Measurements from ENCODE around the gene LAMA2. TPM values are rescaled to one million over a fixed set of nuclear protein-coding genes. Genes with fewer than 3 reads are reported as not detected.

The LAMA2 gene
- total RNA-seq, 2 experiments from 2014 or later: 0.69 to 1.5 TPM

- ATAC-seq (peak; percentile 34), DNase-seq (no peak)
- H3K27me3 Mint-ChIP-seq: peaks cover 5% of the 10 kb centered on the region
- no peaks in the 10 kb centered on the region for H3K4me1 Mint-ChIP-seq (ENCODE audit: low read depth)
- no peak for TF ChIP-seq CTCF (IDR thresholded peaks at IDR 0.05)
- no peaks in the 10 kb centered on the region for H3K9me3 Mint-ChIP-seq
- ChIA-PET POLR2A (interaction anchor here (0.6 kb wide), 1 partner anchor 14 kb away, joined by 3 read pairs; no protein-coding TSS in a partner anchor), CTCF (interaction anchor here (1.2 kb wide), 1 partner anchor 71 kb away, joined by 3 read pairs; no protein-coding TSS in a partner anchor)
- H3K36me3 Mint-ChIP-seq (ENCODE audit: low read depth): no peaks in the 10 kb centered on the region
- intact Hi-C loops (cut with micrococcal nuclease): no loop called here
- H3K4me3 Mint-ChIP-seq: no peak overlapping the region
- no peak overlapping the region for H3K27ac Mint-ChIP-seq
These were observed 549.8 kb downstream of the LAMA2 start for GRCh38 chr6:129432738-129433137.

- Mint-ChIP-seq H3K4me3 (no peak overlapping the region), H3K36me3 (ENCODE audit: low read depth) (no peaks in the 10 kb centered on the region), H3K4me1 (ENCODE audit: low read depth) (no peaks in the 10 kb centered on the region), H3K27me3 (peaks cover 5% of the 10 kb centered on the region), H3K27ac (no peak overlapping the region), H3K9me3 (no peaks in the 10 kb centered on the region)
- intact Hi-C loops (cut with micrococcal nuclease): no loop called here
- CTCF ChIA-PET: no interaction called here
- TF ChIP-seq CTCF (IDR thresholded peaks at IDR 0.05): no peak
- POLR2A ChIA-PET: no interaction called here
- ATAC-seq (no peak), DNase-seq (no peak)
These were observed 551.2 kb downstream of the LAMA2 start for GRCh38 chr6:129434091-129434490.

GRCh38 chr6:129440691-129441090 lies 557.8 kb downstream of the LAMA2 start:
- peaks cover 24% of the 10 kb centered on the region for H3K4me1 Mint-ChIP-seq (ENCODE audit: low read depth)
- H3K4me3 Mint-ChIP-seq: no peak overlapping the region
- no peak overlapping the region for H3K27ac Mint-ChIP-seq
- H3K27me3 Mint-ChIP-seq: peaks cover 1% of the 10 kb centered on the region
- peaks cover 2% of the 10 kb centered on the region for H3K36me3 Mint-ChIP-seq (ENCODE audit: low read depth)
- intact Hi-C loops (cut with micrococcal nuclease): no loop called here
- ChIA-PET CTCF (interaction anchor here (0.8 to 1.5 kb wide), 3 partner anchors 12 to 70 kb away, joined by 3 to 5 read pairs (median 3); no protein-coding TSS in a partner anchor), POLR2A (no interaction called here)
- no peaks in the 10 kb centered on the region for H3K9me3 Mint-ChIP-seq
- peak; percentile 24 for ATAC-seq
- no peak for TF ChIP-seq CTCF (IDR thresholded peaks at IDR 0.05)
- DNase-seq: no peak

GRCh38 chr6:129444683-129445082 lies 561.7 kb downstream of the LAMA2 start:
- TF ChIP-seq CTCF (IDR thresholded peaks at IDR 0.05): no peak
- ChIA-PET CTCF (no interaction called here), POLR2A (no interaction called here)
- intact Hi-C loops (cut with micrococcal nuclease): no loop called here
- Mint-ChIP-seq H3K4me1 (ENCODE audit: low read depth) (peaks cover 61% of the 10 kb centered on the region), H3K9me3 (no peaks in the 10 kb centered on the region), H3K27ac (peak overlapping the region; percentile 50), H3K27me3 (no peaks in the 10 kb centered on the region), H3K36me3 (ENCODE audit: low read depth) (peaks cover 13% of the 10 kb centered on the region), H3K4me3 (no peak overlapping the region)
- ATAC-seq (peak; percentile 22), DNase-seq (peak; percentile 20)

GRCh38 chr6:129446272-129447197 lies 563.6 kb downstream of the LAMA2 start:
- TF ChIP-seq CTCF (IDR thresholded peaks at IDR 0.05): no peak
- no peak for ATAC-seq
- peaks cover 69% of the 10 kb centered on the region for H3K4me1 Mint-ChIP-seq (ENCODE audit: low read depth)
- CTCF ChIA-PET: interaction anchor here (0.9 kb wide), 2 partner anchors 20 to 55 kb away, joined by 3 read pairs; no protein-coding TSS in a partner anchor
- POLR2A ChIA-PET: interaction anchor here (0.6 to 0.7 kb wide), 3 partner anchors 9 to 14 kb away, joined by 3 to 4 read pairs (median 3); no protein-coding TSS in a partner anchor
- H3K27me3 Mint-ChIP-seq: no peaks in the 10 kb centered on the region
- peaks cover 16% of the 10 kb centered on the region for H3K36me3 Mint-ChIP-seq (ENCODE audit: low read depth)
- peaks cover 3% of the 10 kb centered on the region for H3K9me3 Mint-ChIP-seq
- intact Hi-C loops (cut with micrococcal nuclease): no loop called here
- peak overlapping the region; percentile 65 for H3K27ac Mint-ChIP-seq
- H3K4me3 Mint-ChIP-seq: no peak overlapping the region
- DNase-seq: no peak

Measured in activated CD8-positive, alpha-beta T cell treated with anti-CD3 and anti-CD28 coated beads for 36 hours (primary cell).